ENCODE results near the gene FIBP.
A peak's percentile ranks its signal among the peaks of the same experiment; 100 is the strongest.

The FIBP gene

GRCh38 chr11:65843811-65844210 is 44.5 kb downstream of the FIBP start:
- TF ChIP-seq, protein P1, sequence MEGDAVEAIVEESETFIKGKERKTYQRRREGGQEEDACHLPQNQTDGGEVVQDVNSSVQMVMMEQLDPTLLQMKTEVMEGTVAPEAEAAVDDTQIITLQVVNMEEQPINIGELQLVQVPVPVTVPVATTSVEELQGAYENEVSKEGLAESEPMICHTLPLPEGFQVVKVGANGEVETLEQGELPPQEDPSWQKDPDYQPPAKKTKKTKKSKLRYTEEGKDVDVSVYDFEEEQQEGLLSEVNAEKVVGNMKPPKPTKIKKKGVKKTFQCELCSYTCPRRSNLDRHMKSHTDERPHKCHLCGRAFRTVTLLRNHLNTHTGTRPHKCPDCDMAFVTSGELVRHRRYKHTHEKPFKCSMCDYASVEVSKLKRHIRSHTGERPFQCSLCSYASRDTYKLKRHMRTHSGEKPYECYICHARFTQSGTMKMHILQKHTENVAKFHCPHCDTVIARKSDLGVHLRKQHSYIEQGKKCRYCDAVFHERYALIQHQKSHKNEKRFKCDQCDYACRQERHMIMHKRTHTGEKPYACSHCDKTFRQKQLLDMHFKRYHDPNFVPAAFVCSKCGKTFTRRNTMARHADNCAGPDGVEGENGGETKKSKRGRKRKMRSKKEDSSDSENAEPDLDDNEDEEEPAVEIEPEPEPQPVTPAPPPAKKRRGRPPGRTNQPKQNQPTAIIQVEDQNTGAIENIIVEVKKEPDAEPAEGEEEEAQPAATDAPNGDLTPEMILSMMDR (IDR thresholded peaks at IDR 0.05; ENCODE audit: control insufficient read depth, insufficient read depth, low read depth, low read length, missing control alignments): no peak

GRCh38 chr11:65842144-65842543 is 46.1 kb downstream of the FIBP start:
- TF ChIP-seq, protein P1 (IDR thresholded peaks at IDR 0.05; ENCODE audit: control insufficient read depth, insufficient read depth, low read depth, low read length, missing control alignments): no peak
- DNase-seq (ENCODE audit: low read depth): no peak
- no peak overlapping the region for H3K4me3 ChIP-seq (ENCODE audit: control insufficient read depth, low read depth, low read length)

More at GRCh38 chr11:65843811-65844210, 44.5 kb downstream of the FIBP start:
- no peak for DNase-seq (ENCODE audit: low read depth)
- no peak overlapping the region for H3K4me3 ChIP-seq (ENCODE audit: control insufficient read depth, low read depth, low read length)

DNA sequence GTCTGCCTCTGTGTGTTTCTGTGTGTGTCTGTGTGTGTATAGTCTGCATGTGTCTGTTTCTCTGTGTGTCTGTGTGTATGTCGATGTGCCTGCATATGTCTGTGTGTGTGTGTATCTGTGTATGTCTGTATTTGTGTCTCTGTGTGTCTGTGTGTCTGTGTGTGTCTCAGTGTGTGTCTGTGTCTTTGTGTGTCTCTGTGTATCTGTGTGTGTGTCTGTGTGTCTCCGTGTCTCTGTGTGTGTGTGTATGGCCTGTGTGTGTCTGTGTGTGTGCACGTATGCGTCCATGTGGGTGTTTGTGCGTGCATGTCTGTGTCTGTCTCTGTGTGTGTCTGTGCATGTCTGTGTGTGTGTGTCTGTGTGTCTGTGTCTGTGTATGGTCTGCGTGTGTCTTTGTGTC is 54.1 kb downstream of the FIBP start:
- peak overlapping the region; percentile 47 for H3K4me3 ChIP-seq (ENCODE audit: control insufficient read depth, low read depth, low read length)
- TF ChIP-seq, protein P1 (IDR thresholded peaks at IDR 0.05; ENCODE audit: control insufficient read depth, insufficient read depth, low read depth, low read length, missing control alignments): no peak
- no peak for DNase-seq (ENCODE audit: low read depth)

All from AG09309 (cell line).